HG03108 (cell line): Measurements from ENCODE around the gene SMIM45.
A peak's percentile ranks its signal among the peaks of the same experiment; 100 is the strongest.
"Not testable (repeated sequence)": the region's sequence is repeated elsewhere in the genome, so short reads cannot be mapped to it uniquely, and the experiment has no call there.

Experiments
- ATAC-seq: cut with Tn5 transposase; IDR thresholded peaks from one replicate; pipeline ENCODE4 v1.9.1; 2021; ENCODE audit warnings: moderate library complexity; ENCODE audit not compliant: unreplicated experiment

Gene SMIM45

DNA sequence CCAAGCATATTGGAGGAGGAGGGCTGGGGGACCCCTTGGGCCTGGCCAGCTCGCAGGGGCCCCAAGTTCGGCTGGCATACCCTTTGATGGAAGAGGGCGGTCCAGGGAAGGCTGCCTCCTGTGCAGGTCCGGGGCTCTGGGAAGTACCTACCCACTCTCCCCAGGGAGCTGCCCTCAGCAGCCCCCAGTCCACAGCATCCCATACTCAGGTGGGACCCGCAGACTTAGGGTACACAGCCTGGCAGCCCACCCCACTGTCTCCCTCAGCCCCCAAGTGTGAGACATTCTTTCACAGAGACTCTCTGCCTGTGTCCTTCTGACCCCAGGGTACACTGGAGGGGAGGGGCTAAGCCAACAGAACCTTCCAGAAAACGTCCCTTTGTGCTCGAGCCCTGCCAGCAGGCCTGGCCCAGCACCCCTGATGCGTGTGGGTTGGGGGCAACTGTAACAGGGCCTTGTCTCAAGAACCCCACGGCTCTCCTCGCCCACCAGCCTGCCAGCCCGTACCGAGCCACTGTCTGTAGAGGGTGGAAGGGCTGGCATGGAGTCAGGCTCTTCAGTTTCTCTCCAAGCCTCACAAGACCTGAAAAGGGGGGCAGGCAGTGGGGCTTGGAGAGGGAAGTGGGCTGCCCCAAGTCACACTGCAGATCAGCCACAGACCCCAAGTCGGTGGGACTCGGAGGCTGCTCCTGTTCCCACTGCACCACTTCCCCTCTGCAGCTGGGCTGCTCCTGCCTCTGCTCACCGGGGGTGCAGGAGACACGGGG is 18.4 kb upstream of the SMIM45 start:
- no peak for ATAC-seq

DNA sequence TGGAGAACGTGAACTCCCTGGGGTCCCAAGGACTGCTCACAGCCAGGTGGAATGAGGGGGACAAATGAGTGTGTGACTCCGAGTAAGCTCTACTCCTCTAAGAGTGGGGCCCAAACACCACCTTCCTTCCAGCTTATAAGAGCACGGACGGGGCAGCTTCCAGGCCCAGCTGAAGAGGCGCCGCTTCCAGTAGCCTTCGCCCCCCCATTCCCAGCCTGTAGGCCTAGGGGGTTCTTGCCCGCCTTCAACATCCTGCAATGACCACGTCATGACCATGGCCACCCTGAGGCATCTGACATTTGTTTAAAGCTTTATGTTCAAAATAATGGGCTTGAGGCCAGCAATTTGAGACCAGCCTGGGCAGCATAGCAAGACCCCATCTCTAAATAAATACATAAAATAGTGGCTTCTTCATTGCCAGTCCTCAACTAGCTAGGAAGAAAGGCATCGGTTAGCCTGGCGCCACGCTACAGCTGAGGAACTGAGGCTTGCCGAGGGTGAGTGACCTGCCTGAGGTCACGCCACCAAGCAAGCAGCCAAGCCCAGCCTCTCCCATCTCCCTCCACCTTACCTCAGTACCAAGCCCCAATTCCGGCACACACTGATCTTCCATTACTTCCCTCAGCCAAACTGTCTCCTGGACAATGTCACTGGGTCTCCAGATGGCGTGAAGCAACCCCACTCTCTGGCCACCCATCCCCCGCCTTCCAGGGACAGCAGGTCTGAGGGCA is 17.5 kb upstream of the SMIM45 start:
- no peak for ATAC-seq

DNA sequence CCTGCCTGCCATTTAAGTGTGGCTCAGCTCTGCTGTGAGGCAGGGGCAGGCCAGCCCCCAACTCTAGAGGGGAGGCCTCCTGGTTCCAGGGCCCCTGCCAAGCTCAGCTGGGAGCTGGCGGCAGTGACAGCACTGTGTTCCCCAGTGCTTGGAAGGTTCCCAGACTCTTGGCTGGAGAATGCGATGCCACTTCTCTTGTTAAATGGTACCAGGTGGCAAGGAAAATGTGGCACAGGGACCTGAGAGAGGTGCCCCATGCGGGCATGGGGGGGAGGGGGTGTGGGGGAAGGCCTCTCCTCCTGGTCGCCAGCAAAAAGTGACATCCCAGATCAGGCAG is 17.0 kb upstream of the SMIM45 start:
- no peak for ATAC-seq

DNA sequence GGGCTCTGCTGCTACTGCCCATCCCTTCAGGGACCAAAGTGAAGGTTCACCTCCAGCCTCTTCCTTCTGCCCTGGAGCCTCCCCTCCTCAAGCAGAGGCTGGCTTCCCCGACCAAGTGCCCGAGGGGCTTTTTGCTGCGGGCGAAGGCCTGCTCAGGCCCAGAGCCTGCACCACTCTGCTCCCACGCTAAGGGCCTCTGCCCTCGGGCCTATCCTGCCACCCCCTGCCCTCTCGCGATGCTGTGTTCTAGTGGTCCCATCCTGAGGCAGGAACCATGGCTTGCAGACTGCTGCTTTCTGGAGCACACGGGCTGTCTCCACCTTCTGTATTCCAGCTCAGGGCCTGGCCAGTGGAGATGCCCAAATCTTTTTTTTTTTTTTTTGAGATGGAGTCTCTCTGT is 16.4 kb upstream of the SMIM45 start:
- ATAC-seq, result no peak

DNA sequence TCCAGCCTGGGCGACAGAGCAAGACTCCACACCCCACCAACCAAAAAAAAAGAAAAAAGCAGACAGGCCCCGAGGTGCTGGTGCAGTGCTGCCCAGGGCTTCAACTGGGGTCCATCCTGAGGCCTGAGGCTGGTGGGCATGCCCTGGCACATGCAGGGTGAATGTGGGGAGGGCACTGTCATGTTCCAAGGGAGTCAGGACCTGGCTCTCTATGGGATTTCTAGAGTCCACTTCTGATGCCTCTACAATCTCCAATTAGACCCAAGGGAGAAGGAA is 15.1 kb upstream of the SMIM45 start:
- ATAC-seq, result no peak

DNA sequence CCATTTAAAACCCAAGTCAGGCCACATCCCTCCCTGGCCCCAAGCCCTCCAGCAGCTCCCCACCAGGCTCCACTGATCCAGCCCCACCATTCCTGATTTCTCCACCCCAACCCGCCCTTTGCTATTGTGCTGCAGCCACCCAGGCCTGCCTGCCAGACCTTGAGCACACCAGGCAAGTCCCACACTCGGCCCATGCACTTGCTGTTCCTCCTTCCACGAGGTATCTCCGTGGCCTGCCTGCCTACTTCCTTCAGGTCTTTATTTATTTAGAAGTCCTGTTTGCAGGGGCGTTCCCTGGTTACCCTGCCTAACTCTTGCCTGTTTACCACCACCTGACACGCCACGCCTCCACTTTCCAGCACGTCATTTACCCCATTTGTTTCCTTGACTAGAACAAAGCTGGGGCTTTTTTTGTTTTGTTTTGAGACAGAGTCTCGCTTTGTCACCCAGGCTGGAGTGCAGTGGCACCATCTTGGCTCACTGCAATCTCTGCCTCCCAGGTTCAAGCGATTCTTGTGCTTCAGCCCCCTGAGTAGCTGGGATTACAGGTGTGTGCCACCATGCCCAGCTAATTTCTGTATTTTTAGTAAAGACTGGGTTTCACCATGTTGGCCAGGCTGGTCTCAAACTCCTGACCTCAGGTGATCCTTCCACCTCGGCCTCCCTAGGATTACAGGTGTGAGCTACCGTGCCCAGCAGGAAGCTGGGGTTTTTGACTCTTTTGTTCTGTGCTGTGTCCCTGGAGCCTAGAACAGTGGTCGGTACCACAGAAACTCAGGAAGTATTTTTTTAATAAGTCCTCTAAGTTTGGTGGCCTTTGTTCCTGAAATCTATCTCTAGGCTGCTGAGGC is 11.7 kb upstream of the SMIM45 start:
- ATAC-seq, result peak; percentile 41

DNA sequence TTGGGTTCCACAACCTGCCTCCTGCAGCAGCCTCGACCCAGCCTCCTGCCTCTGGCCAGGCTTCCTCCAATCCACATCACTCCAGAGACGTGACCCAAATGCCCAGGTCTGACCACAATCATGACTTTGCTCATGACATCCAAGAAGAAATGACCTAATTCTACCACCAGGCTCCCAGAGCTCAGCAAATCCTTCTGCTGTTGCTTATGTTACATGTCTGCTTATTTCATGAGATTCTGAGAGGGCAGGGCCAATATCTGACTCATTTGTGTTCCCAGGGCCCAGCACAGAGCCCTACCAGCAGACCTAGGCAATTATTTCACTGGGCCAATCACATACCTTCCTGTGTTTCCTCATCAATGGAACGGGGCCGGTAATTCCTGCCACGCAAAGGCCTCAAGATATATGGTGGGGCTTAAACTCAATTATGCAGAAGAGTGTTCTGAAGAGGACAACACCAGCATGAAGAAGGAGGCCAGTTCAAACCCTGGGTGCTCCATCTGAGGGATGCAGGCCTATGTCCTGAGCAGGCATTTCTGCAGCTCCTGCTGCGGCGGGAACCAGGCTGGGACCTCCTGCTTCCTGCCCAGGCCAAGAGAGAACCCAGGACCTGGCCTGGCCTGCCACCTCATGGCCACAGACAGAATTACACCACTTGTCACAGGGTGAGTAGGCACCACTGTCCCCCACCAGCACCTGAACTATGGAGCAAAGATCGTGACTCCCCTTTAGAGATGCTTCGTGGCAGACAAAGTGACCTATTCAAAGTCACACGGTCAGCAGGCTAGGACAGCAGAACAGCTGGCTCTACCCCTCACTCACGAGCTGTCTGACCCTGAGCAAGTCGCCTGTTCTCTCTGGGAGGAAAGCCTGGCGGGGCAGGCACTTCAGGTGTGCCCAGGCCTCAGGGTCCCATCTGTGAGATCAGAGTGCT is 10.9 kb upstream of the SMIM45 start:
- ATAC-seq, result no peak

DNA sequence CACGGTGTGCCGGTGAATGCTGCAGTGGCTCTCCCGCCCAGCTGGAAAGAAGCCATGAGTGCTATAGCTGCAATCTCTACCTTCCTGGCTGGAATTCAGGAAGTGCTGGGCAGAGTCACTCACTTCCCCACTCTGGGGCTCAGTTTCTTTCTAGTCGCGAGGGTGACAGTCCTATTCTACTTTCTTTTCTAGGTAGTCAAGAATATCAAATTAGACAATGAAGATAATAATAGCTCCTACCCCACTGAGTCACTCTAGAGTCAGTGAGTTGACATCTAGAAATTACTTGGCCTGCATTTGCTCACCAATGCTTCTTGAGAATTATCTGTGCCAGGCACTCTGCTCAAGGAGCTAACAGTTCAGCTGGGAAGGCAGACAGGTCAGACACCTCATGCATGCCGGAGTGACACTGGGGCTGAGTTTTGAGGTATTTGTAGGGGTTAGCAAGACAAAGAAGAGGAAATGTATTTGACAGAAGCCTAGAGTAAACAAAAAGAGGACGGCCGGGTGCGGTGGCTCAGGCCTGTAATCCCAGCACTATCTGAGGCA is 8.2 kb upstream of the SMIM45 start:
- no peak for ATAC-seq

DNA sequence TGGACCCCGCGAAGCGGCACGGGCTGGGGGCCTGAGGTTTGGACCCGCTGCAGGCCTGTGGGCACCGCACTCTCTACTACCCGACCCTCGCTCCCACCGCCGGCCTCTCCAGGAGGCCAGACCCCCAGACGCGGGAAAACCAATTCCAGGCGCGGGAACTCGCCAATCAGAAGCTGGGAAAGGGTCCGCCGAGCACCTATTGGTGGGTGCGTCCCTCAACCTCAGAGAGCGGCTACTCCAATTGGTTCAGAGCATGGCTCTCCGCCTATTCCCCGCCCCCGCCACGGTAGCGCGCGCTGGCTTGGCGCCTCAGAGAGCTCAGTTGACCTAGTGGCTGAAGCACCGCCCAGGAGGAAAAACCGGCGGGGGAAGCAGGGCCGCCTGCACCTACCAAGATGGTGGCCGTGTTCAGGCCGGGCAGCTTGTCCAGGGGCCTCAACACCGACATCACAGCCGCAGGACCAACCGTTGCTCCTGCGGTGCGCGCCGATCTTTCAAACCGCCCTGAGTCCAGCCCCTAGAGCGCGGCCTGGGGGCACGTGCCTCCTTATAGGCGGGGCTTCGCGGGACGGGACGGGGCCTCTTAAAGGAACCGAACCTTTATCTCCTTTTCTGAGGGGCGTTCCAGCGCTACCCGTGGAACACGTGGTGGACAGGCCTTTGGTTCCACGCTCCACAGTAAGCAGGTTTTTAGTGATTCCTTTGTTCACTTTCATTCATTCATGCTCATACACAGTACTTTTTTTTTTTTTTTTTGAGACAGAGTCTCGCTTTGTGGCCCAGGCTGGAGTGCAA is 5.1 kb upstream of the SMIM45 start, which contains the start of gene CENPM:
CENPM (minus strand) TSS at position 524 of the 795 bp plus-strand sequence; CDS start at position 448, 76 bp downstream.
- ATAC-seq, result peak; percentile 59

DNA sequence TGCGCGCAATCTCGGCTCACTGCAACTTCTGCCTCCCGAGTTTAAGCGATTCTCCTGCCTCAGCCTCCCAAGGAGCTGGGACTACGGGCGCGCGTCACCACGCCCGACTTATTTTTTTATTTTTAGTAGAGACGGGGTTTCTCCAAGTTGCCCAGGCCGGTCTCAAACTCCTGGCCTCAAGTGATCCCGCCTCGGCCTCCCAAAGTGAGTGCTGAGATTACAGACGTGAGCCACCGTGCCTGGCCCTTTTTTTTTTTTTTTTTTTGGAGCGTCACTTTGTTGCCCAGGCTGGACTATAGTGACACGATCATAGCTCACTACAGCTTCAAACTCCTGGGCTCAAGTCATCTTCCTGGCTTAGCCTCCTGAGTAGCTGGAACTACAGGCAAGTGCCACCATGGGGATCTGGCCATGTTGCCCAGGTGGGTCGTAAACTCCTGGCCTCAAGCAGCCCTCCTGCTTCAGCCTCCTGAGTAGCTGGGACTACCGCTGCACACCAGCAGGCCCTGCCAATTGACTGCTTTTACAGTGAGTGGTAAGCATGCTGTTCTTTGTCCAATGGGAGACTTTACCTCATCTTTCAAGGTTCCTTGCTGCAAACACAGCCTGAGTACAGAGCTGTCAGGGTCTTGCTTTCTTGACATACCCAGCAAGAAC is 4.4 kb upstream of the SMIM45 start:
- ATAC-seq, result no peak

DNA sequence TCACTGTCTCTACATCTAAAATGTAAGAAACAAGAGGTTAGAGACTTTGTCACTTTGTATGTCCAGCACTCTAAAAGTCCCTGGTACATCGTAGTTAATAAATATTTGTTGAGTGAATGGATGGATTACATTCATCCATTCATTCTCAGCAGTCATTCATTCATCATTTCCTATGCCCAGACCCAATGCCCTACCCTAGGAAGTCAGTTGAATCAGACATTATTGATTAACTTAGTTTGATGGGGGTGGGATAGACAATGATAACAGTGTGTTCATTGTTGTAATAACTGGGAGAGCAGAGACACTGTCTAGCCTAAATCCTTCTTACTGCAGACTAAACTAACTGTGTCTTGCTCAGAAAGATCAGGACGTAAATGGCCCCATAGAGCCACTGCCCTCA is 3.8 kb upstream of the SMIM45 start:
- ATAC-seq, result no peak

DNA sequence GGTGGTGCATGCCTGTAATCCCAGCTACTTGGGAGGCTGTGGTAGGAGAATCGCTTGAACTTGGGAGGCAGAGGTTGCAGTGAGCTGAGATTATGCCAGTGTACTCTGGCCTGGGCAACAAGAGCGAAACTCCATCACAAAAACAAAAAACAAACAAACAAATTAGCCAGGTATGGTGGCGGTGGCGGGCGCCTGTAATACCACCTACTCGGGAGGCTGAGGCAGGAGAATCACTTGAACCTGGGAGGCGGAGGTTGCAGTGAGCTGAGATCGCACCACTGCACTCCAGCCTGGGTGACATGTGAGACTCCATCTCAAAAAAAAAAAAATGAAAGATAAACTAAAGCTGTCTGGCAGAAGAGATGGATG is 3.0 kb upstream of the SMIM45 start:
- not testable (repeated sequence) for ATAC-seq

DNA sequence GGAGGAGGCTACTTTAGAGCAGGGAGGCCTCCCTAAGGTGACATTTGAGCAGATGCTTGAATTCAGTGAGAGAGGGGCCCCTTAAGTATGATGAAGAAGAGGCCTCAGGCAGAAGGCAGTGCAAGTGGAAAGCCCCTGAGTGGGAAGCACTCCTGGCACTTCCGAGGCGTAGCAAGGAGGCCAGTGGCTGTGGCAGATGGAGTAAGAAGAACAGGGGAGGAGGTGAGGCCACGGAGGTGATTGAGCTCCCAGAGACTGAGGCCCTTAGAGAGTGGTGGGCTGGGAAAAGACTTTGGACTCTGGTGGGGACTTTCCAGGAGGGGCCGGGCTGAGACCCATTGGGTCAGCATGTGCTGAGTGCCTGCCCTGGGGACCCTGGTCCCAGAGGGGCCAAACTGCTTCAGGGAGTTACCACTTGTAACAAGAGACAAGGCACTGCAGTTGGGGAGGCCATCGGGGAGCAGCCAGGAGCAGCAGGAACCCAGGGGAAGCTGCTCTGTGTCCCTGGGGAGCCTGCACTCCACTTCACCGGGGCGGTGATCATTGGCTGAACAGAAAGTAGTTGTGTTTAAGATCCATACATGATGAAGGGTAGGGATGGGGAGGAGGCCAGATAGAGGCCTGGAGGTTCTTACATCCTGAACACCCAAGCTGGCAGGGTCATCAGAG is 2.5 kb upstream of the SMIM45 start:
- ATAC-seq, result no peak

DNA sequence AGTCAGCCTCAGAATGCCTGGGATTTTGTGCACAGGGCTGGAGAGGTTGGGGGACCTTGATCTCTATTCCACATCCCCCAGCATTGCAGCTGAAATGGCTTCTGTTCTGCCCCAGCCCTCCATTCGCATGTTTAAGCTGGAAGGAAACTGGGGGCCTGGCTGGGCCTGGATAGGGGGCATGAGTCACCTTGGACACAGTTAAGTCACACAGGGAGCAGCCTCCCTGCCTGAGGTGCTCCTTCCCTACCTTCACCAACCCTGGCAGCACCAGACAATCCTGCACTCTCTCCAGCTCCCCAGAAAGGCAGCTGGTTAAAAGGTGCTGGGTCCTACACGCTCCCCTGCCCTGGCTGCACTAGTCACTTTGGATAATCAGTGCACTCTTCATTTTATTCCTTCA is 763 bp downstream of the SMIM45 start:
- ATAC-seq, result no peak

DNA sequence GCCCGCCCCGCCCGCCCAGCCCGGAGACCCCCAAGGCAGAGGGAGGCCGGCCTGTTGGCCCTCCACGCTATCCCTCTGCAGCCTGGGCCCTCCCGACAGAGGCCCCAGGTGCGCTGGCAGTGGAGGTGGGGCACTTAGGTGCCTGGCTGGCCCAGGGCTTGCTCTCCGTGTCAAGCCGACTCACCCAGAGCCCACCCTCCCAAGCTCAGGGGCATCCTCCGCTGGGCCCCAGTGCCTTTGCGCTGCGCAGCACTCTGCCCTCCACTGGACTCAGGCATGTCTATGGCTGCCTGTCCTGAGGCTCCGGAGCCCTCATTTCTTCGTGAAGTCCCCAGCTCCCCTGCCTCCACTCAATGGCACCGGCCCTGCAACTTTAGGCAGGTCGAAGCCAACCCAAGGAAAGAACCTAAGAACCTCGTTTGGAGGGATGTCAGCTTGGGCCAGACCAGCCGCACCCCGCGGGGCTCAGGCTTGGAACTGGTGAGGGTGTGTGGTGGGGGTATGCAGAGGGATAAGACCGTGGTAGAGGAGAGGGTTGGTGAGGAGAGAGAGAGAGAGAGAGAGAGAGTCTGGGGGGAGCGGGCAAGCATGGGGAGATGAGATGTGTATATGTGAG is 6.1 kb downstream of the SMIM45 start:
- no peak for ATAC-seq

DNA sequence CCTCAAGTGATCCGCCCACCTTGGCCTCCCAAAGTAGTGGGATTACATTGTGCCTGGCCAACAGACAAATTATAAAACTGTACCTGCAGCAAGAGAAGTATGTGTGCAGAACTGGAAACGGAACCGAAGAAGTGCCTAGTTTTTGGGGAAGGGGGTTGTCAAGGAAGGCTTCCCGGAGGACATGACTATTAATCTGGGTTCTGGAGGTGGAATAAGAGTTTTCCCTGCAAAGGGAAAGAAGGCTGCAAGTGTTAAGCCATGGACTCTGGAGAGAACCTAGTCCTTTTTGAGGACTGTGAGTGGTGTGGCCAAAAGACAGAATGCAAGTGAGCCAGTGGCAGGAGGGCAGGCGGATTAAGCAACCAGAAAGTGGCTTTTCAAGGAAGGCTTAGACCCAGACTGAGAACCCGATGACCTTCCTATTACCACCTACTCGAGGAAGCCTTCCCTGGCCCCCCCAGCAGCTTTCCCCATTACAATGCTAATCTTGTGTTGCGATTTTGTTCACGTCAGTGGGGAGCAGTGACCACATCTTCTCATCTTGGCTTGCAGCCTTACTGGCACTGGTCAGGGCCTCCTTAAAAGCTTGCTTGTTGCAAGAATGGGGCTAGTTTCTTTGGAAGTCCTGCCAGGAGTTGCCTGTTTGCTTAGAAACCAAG is 11.6 kb downstream of the SMIM45 start:
- no peak for ATAC-seq

DNA sequence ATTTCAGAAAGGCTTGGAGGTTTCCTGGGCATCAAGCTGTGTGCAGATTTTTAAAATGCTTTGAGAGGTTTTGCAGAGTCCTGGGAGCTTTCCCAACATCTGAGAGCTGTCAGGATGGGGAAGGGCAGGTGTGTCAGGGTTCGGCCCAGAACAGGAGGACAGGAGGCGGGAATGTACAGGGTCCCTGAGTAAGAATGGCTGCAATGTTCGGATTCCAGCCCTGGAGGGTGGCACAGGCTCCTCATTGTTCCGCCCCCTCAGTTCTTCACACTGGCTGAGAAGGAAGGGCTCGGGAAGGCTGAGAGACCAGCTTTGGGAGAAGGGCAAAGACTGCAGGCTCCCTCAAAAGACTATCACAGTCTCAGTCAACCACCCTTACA is 12.2 kb downstream of the SMIM45 start:
- no peak for ATAC-seq

DNA sequence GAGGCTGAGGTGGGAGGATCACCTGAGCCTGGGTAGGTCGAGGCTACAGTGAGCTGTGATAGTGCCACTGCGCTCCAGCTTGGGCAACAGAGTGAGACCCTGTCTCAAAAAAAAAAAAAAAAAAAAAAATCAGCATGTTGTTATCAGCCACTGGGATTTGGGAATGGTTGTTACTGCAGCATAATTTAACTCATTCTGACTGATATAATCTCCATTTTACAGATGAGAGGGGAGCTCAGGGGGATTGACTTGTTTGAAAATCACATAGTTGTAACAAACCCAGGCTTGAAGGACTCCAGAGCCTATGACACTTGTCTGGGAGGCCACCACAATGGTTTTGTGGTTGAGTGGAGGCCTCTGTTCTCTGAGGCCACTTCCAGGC is 14.3 kb downstream of the SMIM45 start:
- ATAC-seq, result no peak
